Neural progenitor cell (in vitro differentiated cells): Measurements from ENCODE around the gene ITSN1.

Experiments
- CTCF ChIP-seq: fragments of 200-600 bp; sonication (generic); IDR thresholded peaks from 2 replicates; pipeline ENCODE4 v1.5.1; 2017; ENCODE audit warnings: antibody characterized with exemption, mild to moderate bottlenecking
- EZH2 ChIP-seq: fragments of 200-600 bp; sonication (generic); IDR thresholded peaks from 2 replicates; pipeline ENCODE4 v1.6.1; 2017; ENCODE audit warnings: antibody characterized with exemption, mild to moderate bottlenecking, moderate library complexity

- no peak for TF ChIP-seq CTCF
- TF ChIP-seq EZH2: no peak
These were observed 228.9 kb downstream of the ITSN1 start for GRCh38 chr21:33871171-33871570.
